Mammary epithelial cell (primary cell): ENCODE data around the gene PTPRC.

Experiments used
- EZH2 ChIP-seq: IDR thresholded peaks from 2 replicates; pipeline ENCODE4 v1.6.1; 2012; ENCODE audit warnings: low read length, inconsistent platforms, borderline replicate concordance
- TF ChIP-seq, protein P1 (sequence below), 2 donors: IDR thresholded peaks in 1 of 2; conservative IDR thresholded peaks in 1 of 2; 2 replicates each; pipeline ENCODE4 v1.5.1; 2011 to 2012; ENCODE audit warnings: inconsistent platforms in 2 of 2, low read length in 2 of 2, mild to moderate bottlenecking in 2 of 2, control low read depth in 1 of 2, low read depth in 1 of 2; ENCODE audit not compliant: insufficient read depth in 1 of 2; ENCODE audit errors: extremely low read depth in 1 of 2

DNA sequence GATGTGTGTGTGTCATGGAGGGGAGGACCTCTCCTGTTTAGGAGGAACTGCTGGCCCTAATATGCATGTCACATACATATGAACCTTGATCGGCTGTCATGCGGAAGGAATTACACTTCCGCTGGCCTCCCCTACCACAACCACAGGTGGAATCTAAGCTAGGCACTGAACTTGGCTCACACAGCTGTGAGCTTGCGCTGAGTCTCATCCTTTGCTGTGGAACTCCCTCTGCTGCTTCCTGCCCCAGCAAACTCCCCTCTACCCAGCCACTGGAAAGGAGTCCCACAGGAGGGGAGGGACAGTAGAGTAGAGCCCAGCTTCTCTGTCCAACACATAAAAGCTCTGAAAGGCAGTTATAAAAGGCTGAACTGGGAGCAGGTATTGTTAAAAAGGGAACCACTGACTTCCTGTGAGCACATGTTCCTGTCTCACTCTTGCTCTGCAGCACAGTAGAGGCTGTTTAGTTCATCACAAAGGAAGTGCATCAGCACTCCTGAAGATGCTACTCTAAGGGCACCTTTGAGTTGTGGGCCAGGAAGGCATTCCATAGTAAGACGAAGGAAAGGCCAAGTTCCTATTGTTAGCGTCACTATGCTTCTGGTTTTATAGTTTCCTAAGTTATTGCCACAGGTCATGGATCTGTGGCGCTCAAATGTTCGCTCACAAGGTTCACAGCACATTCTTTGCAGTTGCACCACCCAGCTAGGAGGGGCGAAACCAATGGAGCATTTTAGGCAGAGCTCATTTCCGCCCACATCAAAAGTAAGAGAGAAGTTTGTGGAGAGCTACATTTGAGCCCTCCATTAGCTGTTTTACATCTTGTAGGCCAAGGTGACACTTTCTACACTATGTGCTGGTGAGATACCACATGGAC lies 17.7 kb upstream of the PTPRC start:
- TF ChIP-seq, protein P1, sequence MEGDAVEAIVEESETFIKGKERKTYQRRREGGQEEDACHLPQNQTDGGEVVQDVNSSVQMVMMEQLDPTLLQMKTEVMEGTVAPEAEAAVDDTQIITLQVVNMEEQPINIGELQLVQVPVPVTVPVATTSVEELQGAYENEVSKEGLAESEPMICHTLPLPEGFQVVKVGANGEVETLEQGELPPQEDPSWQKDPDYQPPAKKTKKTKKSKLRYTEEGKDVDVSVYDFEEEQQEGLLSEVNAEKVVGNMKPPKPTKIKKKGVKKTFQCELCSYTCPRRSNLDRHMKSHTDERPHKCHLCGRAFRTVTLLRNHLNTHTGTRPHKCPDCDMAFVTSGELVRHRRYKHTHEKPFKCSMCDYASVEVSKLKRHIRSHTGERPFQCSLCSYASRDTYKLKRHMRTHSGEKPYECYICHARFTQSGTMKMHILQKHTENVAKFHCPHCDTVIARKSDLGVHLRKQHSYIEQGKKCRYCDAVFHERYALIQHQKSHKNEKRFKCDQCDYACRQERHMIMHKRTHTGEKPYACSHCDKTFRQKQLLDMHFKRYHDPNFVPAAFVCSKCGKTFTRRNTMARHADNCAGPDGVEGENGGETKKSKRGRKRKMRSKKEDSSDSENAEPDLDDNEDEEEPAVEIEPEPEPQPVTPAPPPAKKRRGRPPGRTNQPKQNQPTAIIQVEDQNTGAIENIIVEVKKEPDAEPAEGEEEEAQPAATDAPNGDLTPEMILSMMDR (conservative IDR thresholded peaks at IDR 0.05 in 1 of 2, IDR thresholded peaks at IDR 0.05 in 1 of 2; ENCODE audit: extremely low read depth in 1 of 2, insufficient read depth in 1 of 2, low read depth in 1 of 2, low read length in 2 of 2), result no peak
- TF ChIP-seq EZH2, result no peak
